AG09309 (cell line): ENCODE data around the gene RNF145.

Experiments used
- DNase-seq: peaks from one replicate; pipeline ENCODE4 v3.0.0-alpha.2; 2010; ENCODE audit warnings: low read depth
- H3K4me3 ChIP-seq: 2 replicates; pipeline ENCODE4 v1.5.1; 2011; ENCODE audit warnings: mild to moderate bottlenecking, low read depth, low read length, moderate library complexity; ENCODE audit not compliant: control insufficient read depth
- CTCF ChIP-seq: IDR thresholded peaks from 2 replicates; pipeline ENCODE4 v1.5.1; 2011; ENCODE audit warnings: mild to moderate bottlenecking, low read depth, low read length, inconsistent platforms; ENCODE audit not compliant: insufficient read depth, control insufficient read depth; ENCODE audit errors: missing control alignments

Gene RNF145

GRCh38 chr5:159185773-159186172, 23.6 kb downstream of the RNF145 start:
- TF ChIP-seq CTCF = no peak
- no peak overlapping the region for H3K4me3 ChIP-seq
- DNase-seq = no peak

DNA sequence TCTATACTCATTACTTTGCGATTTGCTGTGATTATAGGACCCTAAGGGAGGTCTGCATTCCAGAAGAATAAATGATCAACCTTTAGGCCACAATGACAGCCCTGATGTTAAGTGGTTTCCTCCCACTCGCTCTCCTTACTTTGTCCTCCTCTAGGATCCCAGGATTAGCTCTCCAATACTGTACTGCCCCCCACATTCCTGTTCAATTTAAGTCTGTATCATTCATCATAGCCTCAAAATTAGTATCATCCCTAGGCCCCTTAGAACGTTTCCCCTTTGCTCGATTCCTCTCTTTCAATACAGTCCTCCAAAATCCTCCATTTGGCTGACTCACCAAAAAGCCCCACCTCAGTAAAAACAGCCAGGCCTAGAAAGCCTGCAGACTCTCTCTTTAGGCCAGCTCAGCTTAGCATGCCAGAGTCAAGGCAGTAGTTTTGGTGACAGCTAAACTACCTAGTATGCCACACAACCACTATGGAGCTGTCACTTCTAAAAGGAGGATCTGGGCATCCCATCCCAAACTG, 24.4 kb downstream of the RNF145 start:
- peak; percentile 39 for DNase-seq
- H3K4me3 ChIP-seq = no peak overlapping the region
- no peak for TF ChIP-seq CTCF

DNA sequence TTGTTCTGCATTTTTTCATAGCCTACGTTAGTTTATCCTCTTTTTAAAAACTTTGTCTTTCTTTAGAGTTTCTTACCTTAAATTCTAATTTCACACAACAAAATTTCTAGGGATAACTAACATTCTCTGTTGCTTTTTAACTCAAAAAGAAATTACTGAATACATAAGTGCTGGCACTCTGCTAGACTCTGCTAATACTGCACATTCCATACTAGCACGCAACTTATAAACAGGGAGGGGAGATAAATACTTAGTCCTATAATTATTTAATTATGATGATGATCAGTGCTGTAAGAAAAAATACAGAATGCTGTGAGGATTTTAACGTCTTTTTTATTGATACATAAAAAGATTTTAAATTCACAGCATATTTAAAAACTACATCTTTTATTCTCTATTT, 25.1 kb downstream of the RNF145 start:
- DNase-seq = no peak
- no peak for TF ChIP-seq CTCF
- no peak overlapping the region for H3K4me3 ChIP-seq

- H3K4me3 ChIP-seq = no peak overlapping the region
- no peak for TF ChIP-seq CTCF
- no peak for DNase-seq
These were observed 26.1 kb downstream of the RNF145 start for GRCh38 chr5:159183247-159183646.

GRCh38 chr5:159182691-159183090, 26.7 kb downstream of the RNF145 start:
- no peak for TF ChIP-seq CTCF
- H3K4me3 ChIP-seq = no peak overlapping the region
- DNase-seq = peak; percentile 32

GRCh38 chr5:159181651-159182050, 27.7 kb downstream of the RNF145 start:
- TF ChIP-seq CTCF = no peak
- no peak for DNase-seq
- no peak overlapping the region for H3K4me3 ChIP-seq

DNA sequence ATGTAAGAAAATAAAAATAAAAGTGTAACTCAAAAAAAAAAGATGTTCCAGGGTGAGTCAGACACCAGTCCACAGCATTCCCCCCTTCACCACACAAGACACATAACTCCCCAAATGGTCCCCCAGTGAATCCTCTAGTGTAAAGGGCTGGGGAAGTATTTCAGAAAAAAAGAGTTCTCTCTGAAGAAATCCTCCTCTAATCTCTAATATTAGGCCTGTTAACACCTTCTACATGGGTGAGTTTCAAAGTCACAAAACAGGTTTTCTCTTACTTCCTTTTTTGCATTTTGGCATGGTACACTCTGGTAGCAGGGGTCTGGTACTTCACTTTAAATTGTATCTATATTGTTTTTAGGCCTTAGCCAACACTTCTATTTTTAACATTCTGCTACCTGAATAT, 28.2 kb downstream of the RNF145 start:
- no peak for TF ChIP-seq CTCF
- no peak for DNase-seq
- H3K4me3 ChIP-seq = no peak overlapping the region
